HUES6 (cell line): ENCODE measurements around the gene EIF5AL1.
"Not testable (repeated sequence)": the region's sequence is repeated elsewhere in the genome, so short reads cannot be mapped to it uniquely, and the experiment has no call there.

ENCODE experiments used
- H3K27ac ChIP-seq: 2 replicates; pipeline ENCODE4 v1.7.0; 2013; ENCODE audit warnings: low read depth, mild to moderate bottlenecking, low read length, inconsistent platforms
- H3K27me3 ChIP-seq: 2 replicates; pipeline ENCODE4 v1.6.1; 2013; ENCODE audit warnings: low read length; ENCODE audit not compliant: control insufficient read depth, insufficient read depth
- H3K36me3 ChIP-seq: 2 replicates; pipeline ENCODE4 v1.6.1; 2013; ENCODE audit warnings: low read length; ENCODE audit not compliant: control insufficient read depth, insufficient read depth
- H3K4me1 ChIP-seq: 2 replicates; pipeline ENCODE4 v1.6.1; 2013; ENCODE audit warnings: low read length; ENCODE audit not compliant: control insufficient read depth, insufficient read depth
- H3K4me3 ChIP-seq: 2 replicates; pipeline ENCODE4 v1.5.1; 2013; ENCODE audit warnings: low read depth, low read length
- H3K9ac ChIP-seq: one replicate; pipeline ENCODE4 v1.6.1; 2013; ENCODE audit warnings: mild to moderate bottlenecking, low read length
- H3K9me3 ChIP-seq: 2 replicates; pipeline ENCODE4 v1.6.1; 2013; ENCODE audit warnings: low read depth, low read length; ENCODE audit not compliant: control insufficient read depth, insufficient read depth

The EIF5AL1 gene

DNA sequence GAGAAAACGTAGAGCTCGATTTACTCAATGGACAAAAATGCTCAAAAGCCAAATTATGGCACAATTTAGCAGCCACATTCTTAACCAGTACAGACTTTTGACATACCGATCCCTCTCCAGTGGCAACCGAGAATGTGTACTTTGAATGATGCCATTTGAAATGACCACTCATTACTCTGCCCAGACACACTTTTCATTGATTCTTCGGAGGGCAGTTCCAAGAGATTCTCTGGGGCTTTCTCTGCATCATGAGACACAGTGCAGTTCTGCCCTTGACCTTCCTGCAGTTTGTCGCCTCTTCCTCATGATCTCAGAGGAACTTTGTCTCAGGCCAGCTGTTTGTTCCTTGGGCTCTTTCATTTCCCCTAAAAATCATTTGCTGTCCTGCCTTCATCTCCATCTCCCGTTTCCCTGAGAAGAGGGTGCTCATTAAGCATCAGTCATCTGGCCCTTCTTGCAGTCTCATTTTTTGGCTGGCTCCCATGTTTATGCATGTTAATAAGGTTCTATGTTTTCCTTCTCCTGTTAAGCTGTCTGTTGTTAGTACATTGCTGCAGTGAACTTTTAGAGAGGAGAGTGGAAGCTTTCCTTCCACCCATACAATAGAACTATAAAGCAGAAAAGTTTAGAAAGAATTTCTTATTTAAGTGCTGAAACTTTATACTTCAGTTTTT lies 4.3 kb downstream of the EIF5AL1 start:
- not testable (repeated sequence) for H3K27ac ChIP-seq, H3K4me3 ChIP-seq, H3K4me1 ChIP-seq, H3K27me3 ChIP-seq, H3K9me3 ChIP-seq, H3K36me3 ChIP-seq, H3K9ac ChIP-seq

DNA sequence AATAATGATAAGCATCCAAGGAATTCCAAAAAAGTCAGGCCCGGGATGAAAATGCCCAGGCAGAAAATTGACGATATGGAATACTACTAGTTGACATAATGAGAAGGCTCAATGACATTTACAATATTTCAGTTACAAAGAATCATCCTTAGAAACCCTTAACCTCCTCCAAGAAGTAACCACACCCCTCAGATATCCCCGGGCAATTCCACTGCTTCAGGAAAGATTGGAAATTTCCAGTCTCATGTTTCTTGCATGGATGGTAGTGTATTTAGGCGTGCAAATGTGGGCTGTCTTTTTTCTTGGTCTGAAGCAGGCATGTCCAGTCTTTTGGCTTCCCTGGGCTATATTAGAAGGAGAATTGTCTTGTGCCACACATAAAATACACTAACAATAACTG lies 5.2 kb downstream of the EIF5AL1 start:
- not testable (repeated sequence) for H3K36me3 ChIP-seq, H3K27ac ChIP-seq, H3K9ac ChIP-seq, H3K9me3 ChIP-seq, H3K4me1 ChIP-seq, H3K27me3 ChIP-seq, H3K4me3 ChIP-seq

DNA sequence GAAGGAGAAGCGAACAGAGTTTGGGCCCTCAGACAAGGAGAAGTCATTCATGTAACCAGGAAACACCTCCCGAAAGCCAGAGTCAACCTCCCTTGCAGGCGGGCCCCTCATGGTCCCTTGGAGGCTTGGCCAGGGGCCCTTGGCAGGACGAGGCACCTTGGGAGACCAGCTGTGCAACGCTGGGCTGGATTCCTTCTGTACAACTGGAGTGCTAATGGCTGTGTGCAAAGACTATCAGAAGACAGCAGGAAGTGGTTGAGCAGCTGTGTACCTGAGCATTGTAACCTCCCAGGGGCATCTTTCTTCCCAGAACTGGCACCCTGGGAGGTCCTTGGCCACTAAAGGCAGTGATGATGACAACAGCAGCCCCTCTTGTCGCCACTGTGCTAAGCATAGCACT lies 9.4 kb downstream of the EIF5AL1 start:
- not testable (repeated sequence) for H3K27ac ChIP-seq, H3K4me3 ChIP-seq, H3K36me3 ChIP-seq, H3K9ac ChIP-seq, H3K27me3 ChIP-seq, H3K4me1 ChIP-seq, H3K9me3 ChIP-seq

DNA sequence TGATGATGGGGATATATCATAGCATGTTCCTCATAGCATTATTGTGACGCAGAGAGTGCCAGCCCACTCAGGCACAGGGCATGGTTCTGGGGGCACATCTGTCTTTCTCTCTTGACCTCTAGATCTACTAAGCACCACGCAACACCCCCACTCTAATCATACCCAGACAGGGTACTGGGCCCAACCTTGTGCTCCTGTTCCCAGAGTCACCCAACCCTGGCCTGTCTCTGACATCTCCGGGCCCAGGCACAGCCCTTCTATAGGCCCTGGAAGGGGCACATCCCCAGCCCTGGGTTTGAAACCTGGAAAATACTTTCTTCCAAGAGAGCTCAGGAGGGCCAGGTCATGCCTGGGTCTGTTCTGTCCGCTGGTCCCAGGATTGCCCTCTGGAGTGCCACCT lies 10.1 kb downstream of the EIF5AL1 start:
- H3K9ac ChIP-seq, H3K4me1 ChIP-seq, H3K4me3 ChIP-seq, H3K9me3 ChIP-seq, H3K36me3 ChIP-seq, H3K27me3 ChIP-seq, H3K27ac ChIP-seq: not testable (repeated sequence)

DNA sequence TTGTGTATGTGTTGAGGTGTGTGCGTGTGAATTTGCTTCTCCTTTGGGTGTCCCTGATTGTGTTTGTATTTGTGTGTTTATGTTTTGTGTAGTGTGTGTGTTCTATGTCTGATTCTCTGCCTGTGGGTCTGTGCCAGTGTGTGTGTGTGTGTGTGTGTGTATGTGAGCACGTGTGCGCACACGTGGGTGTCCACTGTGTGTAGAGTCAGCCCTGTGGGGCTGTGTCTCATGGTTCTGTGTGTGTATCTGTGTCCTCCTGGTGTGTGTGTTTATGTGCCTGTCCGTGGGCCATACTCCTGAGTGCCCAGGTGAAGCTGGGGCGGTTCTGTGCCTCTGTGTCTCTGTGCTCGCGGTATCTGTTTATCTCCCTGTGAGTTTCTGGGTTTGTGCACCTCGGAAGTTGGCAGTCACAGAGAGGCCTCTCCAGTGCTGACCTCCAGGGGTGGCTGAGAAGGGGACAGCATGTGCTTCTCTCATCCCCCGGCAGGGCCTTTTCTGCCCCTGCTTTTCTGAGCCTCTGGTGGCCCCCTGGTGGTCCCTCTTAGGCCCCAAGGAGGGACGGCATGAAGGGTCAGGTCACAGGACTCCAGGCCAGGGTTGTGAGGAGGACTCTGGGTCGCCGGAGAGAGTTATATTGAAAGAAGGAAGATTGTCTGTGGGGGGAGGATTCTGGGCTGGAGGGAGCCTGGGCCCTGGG lies 11.0 kb downstream of the EIF5AL1 start:
- not testable (repeated sequence) for H3K27me3 ChIP-seq, H3K27ac ChIP-seq, H3K36me3 ChIP-seq, H3K4me3 ChIP-seq, H3K9me3 ChIP-seq, H3K9ac ChIP-seq, H3K4me1 ChIP-seq

DNA sequence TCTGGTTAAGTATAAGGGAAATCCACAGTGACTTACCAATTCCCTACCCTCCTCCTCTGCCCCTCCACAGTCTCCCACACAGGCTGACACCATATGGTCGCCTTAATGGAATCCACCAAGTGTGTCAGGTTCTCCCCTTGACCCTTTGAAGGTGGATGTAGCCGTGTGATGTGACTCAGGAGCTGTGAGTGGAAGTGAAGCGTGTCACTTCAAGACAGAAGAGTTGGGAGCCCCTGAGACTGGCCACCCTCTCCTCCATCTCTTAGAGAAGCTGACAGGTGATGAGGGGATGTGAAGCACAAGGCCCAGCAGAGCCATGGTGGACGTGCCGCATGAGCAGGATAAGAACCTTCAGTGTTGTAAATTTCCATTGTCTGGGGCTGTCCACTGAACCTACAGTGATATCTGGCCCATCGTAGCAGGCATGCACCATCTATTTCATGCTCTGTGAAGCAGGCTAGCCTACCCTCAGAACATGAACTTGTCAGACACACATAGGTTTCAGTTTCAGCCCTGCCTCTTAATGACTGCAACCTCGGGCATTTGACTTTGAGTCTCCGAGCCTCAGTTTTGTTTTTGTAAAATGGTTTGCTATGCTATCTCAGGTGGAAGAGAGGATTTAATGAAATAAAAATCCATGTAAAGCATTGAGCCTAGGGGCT lies 12.8 kb downstream of the EIF5AL1 start:
- not testable (repeated sequence) for H3K27me3 ChIP-seq, H3K36me3 ChIP-seq, H3K9ac ChIP-seq, H3K27ac ChIP-seq, H3K4me3 ChIP-seq, H3K4me1 ChIP-seq, H3K9me3 ChIP-seq

DNA sequence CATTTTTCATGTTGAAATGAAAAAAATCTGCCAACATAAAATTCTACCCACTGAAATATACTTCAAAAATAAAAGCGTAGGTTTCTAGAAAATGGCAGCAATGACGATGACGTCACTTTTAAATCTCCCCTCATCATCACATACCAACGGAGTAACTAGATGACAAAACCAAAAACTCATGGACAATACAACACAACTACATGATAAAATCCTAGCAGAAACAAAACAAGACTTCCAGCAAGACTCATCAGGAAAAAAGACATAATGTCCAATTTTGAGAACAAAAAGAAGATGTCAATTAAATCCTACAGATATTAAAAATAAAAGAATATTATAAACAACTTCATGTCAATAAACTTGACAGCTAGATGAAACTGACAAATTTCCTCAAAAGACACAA lies 15.9 kb downstream of the EIF5AL1 start:
- H3K4me3 ChIP-seq, H3K36me3 ChIP-seq, H3K27me3 ChIP-seq, H3K27ac ChIP-seq, H3K4me1 ChIP-seq, H3K9me3 ChIP-seq, H3K9ac ChIP-seq: not testable (repeated sequence)

DNA sequence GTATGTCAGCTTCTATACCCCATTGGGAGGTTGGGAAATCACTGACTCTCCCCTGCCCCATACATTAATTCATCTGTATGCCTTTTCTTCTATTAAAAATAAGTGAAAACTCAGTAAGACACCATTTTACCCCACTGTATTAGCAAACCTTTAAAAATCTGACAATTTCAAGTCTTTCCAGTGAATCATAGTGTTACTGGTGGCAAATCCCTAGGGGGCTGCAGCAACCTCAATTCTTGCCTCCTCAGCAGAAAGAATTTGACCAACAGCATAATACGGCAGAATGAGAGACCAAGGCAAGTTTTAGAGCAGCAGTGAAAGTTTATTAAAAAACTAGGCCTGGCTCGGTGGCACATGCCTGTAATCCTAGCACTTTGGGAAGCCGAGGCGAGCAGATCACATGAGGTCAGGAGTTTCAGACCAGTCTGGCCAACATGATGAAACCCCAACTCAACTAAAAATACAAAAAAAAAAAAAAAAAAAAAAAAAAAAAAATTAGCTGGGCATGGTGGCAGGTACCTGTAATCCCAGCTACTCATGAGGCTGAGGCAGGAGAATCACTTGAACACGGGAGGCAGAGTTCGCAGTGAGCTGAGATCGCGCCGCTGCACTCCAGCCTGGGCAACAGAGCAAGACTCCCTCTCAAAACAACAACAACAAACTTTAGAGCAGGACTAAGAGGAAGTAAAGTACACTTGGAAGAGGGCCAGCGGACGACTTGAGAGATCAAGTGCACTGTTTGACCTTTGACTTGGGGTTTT lies 21.0 kb downstream of the EIF5AL1 start:
- not testable (repeated sequence) for H3K27me3 ChIP-seq, H3K4me3 ChIP-seq, H3K9me3 ChIP-seq, H3K36me3 ChIP-seq, H3K27ac ChIP-seq, H3K4me1 ChIP-seq, H3K9ac ChIP-seq

DNA sequence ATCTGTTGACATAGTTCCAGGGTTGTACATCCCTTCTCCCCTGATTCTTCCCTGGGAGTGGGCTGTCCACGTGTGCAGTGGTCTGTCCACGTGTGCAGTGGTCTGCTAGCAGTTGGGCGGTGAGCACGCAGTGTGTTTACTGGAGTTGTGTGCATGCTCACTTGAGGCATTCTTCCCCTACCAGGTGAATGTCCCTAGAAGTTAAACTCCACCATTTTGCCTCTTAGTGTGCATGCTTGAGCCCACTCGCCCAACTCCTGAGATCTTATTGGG lies 21.5 kb downstream of the EIF5AL1 start:
- not testable (repeated sequence) for H3K9me3 ChIP-seq, H3K9ac ChIP-seq, H3K4me3 ChIP-seq, H3K36me3 ChIP-seq, H3K4me1 ChIP-seq, H3K27ac ChIP-seq, H3K27me3 ChIP-seq

DNA sequence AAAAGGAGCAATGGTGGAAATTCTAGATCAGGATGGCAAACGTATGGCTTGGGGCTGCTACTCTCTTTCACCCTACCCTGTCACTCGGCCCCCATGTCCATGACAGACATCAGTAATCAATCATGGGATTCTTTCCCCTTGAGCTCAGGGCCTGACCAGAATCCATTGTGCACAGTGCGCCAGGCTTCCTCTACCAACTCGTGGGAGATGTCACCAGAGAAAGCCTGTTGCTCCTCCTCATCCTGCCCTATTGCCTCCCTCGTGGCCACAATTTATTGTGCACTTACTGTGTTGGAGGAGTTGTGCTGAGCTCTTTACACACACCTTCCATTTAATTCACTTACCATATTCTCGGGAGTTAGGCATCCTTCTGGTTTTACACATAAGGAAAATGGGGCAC lies 26.0 kb downstream of the EIF5AL1 start:
- not testable (repeated sequence) for H3K36me3 ChIP-seq, H3K9me3 ChIP-seq, H3K9ac ChIP-seq, H3K27ac ChIP-seq, H3K4me1 ChIP-seq, H3K4me3 ChIP-seq, H3K27me3 ChIP-seq

DNA sequence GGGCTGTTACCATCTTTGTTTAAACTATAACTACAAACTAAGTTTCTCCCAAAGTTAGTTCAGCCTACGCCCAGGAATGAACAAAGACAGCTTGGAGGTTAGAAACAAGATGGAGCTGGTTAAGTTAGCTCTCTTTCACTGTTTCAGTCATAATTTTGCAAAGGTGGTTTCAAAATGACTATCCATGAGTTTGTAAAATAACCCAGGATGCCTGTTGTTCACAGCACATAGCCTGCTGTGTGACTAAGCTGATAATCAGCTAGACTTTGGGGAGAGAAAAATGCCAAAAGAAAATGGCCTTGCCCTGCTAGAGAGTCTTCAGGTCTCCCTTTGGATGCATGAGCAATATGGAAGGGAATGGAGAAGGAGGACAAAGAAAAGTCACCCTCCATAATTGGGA lies 28.6 kb downstream of the EIF5AL1 start:
- H3K36me3 ChIP-seq, H3K27ac ChIP-seq, H3K9ac ChIP-seq, H3K9me3 ChIP-seq, H3K27me3 ChIP-seq, H3K4me3 ChIP-seq, H3K4me1 ChIP-seq: not testable (repeated sequence)
